ENCODE measurements around the gene CHRM5. TPM values are rescaled to one million over a fixed set of nuclear protein-coding genes. Genes with fewer than 3 reads are reported as not detected.

The CHRM5 gene
- total and polyA plus RNA-seq, 9 of the 15 experiments (the other 6 are each of a cell fraction or from before 2014, with no cell fraction given), result not detected

DNA sequence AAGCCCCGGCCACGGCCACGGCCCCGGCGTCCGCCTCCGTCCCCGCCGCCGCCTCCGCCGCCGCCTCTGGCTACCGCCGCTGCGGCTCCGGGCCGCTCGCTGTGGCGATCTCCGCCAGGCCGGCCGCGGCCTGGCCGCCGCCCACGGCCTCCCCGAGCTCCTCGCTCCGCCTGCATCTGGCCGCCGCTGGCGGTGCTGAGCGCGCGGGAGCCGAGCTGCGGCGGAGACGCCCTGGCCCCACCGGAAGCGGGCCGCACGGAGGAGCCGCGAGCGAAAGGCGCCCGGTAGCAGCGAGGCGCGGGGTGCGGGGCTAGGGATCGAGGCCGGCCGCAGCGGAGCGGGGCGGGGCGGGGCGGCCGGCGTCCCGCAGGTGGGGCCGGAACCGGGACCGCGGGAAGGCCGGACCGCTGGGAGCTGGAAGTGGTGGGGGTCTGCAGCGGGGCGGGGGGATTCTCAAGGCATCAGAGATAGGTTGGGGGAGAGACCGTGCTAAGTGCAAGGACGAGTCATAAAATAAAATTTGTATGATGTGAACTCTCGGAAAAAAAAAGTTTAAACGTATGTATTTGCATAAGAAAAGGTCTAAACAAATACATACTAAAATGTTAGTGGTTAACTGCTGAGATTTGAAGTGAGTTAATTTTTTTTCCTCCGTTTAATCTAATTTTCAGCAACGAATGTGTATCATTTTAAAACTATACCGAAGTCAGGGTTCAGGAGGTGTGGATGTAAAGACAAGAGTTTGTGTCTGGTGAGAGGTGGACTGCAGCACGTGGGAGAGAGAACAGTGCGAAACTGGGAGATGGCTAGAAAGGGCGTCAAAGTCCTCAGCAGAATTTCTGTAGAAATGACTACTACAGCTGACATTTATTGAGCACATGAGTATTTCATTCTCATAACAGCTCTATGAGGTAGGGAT lies 70.8 kb downstream of the CHRM5 start, which contains the start of gene AVEN (continued):
- TF ChIP-seq ETV6 (IDR thresholded peaks at IDR 0.05; ENCODE audit: borderline replicate concordance in 1 of 2, low read depth in 2 of 2, low read length in 1 of 2) (no peak), ETV6 (CRISPR knock-in tag; IDR thresholded peaks at IDR 0.05; ENCODE audit: borderline replicate concordance) (peak; percentile 43; the same call in 1 of the 2 replicates), SP2 (IDR thresholded peaks at IDR 0.05; ENCODE audit: extremely low read depth, low read depth, low read length, poor library complexity, severe bottlenecking) (no peak), NFATC3 (IDR thresholded peaks at IDR 0.05) (no peak), GATAD2A (IDR thresholded peaks at IDR 0.05) (no peak), TGIF2 (CRISPR knock-in tag; IDR thresholded peaks at IDR 0.05) (no peak), TAF1 (IDR thresholded peaks at IDR 0.05; ENCODE audit: control insufficient read depth, extremely low read depth, insufficient read depth, low read length, severe bottlenecking) (peak; percentile 41), ZFP36 (IDR thresholded peaks at IDR 0.05; ENCODE audit: low read depth, low read length, partially characterized antibody) (peak; percentile 19), ZNF644 (tag; IDR thresholded peaks at IDR 0.05; ENCODE audit: low read depth) (no peak), NONO (IDR thresholded peaks at IDR 0.05; ENCODE audit: low read depth in 2 of 2, low read length in 1 of 2) (0 out of 4 replicates have a peak, but pooled peaks of 1 of the 2 experiments have one; percentile 37), CXXC5 (CRISPR knock-in tag; IDR thresholded peaks at IDR 0.05) (peak; percentile 63), CBX8 (IDR thresholded peaks at IDR 0.05; ENCODE audit: borderline replicate concordance, extremely low read depth, low read depth, low read length, poor library complexity, severe bottlenecking) (peak; percentile 92), ZFX (CRISPR knock-in tag; IDR thresholded peaks at IDR 0.05) (peak; percentile 71)
- TF ChIP-seq, protein P1, sequence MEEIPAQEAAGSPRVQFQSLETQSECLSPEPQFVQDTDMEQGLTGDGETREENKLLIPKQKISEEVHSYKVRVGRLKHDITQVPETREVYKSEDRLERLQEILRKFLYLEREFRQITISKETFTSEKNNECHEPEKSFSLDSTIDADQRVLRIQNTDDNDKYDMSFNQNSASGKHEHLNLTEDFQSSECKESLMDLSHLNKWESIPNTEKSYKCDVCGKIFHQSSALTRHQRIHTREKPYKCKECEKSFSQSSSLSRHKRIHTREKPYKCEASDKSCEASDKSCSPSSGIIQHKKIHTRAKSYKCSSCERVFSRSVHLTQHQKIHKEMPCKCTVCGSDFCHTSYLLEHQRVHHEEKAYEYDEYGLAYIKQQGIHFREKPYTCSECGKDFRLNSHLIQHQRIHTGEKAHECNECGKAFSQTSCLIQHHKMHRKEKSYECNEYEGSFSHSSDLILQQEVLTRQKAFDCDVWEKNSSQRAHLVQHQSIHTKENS (CRISPR knock-in tag; IDR thresholded peaks at IDR 0.05), result no peak
- TF ChIP-seq, protein P2, sequence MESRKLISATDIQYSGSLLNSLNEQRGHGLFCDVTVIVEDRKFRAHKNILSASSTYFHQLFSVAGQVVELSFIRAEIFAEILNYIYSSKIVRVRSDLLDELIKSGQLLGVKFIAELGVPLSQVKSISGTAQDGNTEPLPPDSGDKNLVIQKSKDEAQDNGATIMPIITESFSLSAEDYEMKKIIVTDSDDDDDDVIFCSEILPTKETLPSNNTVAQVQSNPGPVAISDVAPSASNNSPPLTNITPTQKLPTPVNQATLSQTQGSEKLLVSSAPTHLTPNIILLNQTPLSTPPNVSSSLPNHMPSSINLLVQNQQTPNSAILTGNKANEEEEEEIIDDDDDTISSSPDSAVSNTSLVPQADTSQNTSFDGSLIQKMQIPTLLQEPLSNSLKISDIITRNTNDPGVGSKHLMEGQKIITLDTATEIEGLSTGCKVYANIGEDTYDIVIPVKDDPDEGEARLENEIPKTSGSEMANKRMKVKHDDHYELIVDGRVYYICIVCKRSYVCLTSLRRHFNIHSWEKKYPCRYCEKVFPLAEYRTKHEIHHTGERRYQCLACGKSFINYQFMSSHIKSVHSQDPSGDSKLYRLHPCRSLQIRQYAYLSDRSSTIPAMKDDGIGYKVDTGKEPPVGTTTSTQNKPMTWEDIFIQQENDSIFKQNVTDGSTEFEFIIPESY (CRISPR knock-in tag; IDR thresholded peaks at IDR 0.05), result 0 out of 2 replicates have a peak, but pooled peaks have one; percentile 10
- TF ChIP-seq, protein P3, sequence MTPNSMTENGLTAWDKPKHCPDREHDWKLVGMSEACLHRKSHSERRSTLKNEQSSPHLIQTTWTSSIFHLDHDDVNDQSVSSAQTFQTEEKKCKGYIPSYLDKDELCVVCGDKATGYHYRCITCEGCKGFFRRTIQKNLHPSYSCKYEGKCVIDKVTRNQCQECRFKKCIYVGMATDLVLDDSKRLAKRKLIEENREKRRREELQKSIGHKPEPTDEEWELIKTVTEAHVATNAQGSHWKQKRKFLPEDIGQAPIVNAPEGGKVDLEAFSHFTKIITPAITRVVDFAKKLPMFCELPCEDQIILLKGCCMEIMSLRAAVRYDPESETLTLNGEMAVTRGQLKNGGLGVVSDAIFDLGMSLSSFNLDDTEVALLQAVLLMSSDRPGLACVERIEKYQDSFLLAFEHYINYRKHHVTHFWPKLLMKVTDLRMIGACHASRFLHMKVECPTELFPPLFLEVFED (CRISPR knock-in tag; conservative IDR thresholded peaks at IDR 0.05), result no peak
- TF ChIP-seq, protein P4, sequence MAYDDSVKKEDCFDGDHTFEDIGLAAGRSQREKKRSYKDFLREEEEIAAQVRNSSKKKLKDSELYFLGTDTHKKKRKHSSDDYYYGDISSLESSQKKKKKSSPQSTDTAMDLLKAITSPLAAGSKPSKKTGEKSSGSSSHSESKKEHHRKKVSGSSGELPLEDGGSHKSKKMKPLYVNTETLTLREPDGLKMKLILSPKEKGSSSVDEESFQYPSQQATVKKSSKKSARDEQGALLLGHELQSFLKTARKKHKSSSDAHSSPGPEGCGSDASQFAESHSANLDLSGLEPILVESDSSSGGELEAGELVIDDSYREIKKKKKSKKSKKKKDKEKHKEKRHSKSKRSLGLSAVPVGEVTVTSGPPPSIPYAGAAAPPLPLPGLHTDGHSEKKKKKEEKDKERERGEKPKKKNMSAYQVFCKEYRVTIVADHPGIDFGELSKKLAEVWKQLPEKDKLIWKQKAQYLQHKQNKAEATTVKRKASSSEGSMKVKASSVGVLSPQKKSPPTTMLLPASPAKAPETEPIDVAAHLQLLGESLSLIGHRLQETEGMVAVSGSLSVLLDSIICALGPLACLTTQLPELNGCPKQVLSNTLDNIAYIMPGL (CRISPR knock-in tag; IDR thresholded peaks at IDR 0.05), result peak; percentile 89; the same call in 1 of the 2 replicates

All from K562 (cell line).